NOMO-1 (cell line): Measurements from ENCODE around the gene RSPRY1.

Experiments used
- DNase-seq, 2 experiments: peaks; one replicate each; lab custom pipeline; 2025; ENCODE audit not compliant: unreplicated experiment in 2 of 2; lab: John Stamatoyannopoulos, UW

Gene RSPRY1

DNA sequence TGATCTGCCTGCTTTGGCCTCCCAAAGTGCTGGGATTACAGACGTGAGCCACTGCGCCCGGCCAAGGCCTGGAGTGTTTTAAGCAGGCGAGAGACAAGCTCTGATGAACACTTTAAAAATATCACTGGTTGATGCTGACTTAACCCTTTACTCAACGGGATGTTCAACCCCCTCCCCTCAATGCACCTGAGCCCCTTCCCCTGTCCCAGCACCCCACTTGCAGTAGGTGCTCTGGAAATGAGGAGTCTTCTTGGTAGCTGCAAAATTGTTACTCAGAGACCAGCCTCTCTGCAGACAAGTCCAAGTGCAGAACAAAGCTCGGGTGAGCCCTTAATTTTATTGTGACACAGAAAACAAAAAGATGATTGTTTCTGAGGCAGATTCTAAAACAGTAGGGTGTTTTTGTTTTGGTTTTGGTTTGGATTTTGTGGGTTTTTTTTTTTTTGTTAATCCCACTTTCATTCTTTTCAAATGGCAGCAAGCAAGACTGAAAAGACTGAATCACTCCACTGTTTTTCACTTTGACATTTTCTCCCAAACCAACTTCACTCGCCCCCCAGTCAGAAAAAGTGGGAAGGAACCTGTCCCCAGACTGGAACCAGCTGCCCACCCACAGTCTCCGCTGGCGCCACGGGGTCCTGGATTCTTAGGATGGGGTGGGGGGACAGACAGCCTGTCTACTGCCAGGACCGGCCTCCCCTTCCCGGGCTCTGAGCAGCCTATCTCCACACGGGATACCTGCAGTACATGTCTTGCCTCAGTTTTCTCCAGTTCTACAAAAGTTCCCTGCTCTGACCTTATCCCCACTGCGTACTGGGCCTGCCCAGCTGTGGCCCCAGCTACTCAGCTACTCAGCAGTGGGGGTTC is 103.5 kb downstream of the RSPRY1 start:
- no peak for DNase-seq
